ENCODE data around the gene TSEN2. TPM values are rescaled to one million over a fixed set of nuclear protein-coding genes. Genes with fewer than 3 reads are reported as not detected.
A peak's percentile ranks its signal among the peaks of the same experiment; 100 is the strongest.

The TSEN2 gene
- total and polyA plus RNA-seq, 7 experiments from 2014 or later, result 12.1 to 27.5 (median 13.9) TPM

DNA sequence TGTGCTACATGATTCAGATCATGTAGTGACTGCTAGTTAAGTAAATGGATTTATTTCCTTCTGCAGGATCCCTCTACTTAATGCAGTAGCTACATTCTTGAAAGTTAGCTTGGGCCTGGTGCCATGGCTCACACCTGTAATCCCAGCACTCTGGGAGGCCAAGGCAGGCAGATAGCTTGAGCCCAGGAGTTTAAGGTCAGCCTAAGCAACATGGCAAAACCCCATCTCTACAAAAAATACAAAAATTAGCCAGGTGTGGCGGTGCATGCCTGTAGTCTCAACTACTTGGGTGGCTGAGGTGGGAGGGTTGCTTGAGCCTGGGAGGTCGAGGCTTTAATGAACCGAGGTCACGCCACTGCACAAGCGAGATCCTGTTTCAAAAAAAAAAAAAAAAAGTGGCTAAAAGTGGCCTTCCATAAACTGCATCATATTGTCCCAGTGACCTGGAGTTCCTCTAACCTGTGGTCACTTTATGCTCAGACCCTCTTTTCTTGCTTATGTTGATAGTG lies 22.0 kb downstream of the TSEN2 start:
- Mint-ChIP-seq H3K4me3 (no peak overlapping the region), H3K27me3 (no peaks in the 10 kb centered on the region), H3K27ac (no peak overlapping the region), H3K36me3 (peaks cover 3 to 52% (median 24%) of the 10 kb centered on the region in 5 donors), H3K4me1 (peaks cover 0 to 6% (median 0%) of the 10 kb centered on the region in 7 donors), H3K9me3 (no peaks in the 10 kb centered on the region)
- DNase-seq (no peak), ATAC-seq (no peak)
- ChIA-PET CTCF (no interaction called here), POLR2A (no interaction called here)
- Histone ChIP-seq H3K36me3 (ENCODE audit: control insufficient read depth in 2 of 3, insufficient read depth in 3 of 3, low read length in 3 of 3) (peaks cover 0 to 40% (median 0%) of the 10 kb centered on the region in 3 experiments), H3K9me3 (ENCODE audit: control insufficient read depth in 2 of 3, low read length in 3 of 3) (no peaks in the 10 kb centered on the region), H3K27ac (ENCODE audit: low read depth, low read length) (no peak overlapping the region), H3K27me3 (ENCODE audit: control insufficient read depth in 2 of 2, insufficient read depth in 2 of 2, low read length in 2 of 2) (no peaks in the 10 kb centered on the region), H3K4me3 (ENCODE audit: low read length) (no peak overlapping the region), H3K4me1 (ENCODE audit: control insufficient read depth in 2 of 2, insufficient read depth in 2 of 2, low read length in 2 of 2) (no peaks in the 10 kb centered on the region)
- intact Hi-C loops (cut with micrococcal nuclease), result no loop called here

- ChIA-PET CTCF (no interaction called here), POLR2A (no interaction called here)
- no peak overlapping the region for H3K4me3 ChIP-seq (ENCODE audit: low read length)
- H3K9me3 ChIP-seq (ENCODE audit: control insufficient read depth in 2 of 3, low read length in 3 of 3), result no peaks in the 10 kb centered on the region
- H3K4me1 ChIP-seq (ENCODE audit: control insufficient read depth in 2 of 2, insufficient read depth in 2 of 2, low read length in 2 of 2), result no peaks in the 10 kb centered on the region
- Mint-ChIP-seq H3K27me3 (no peaks in the 10 kb centered on the region), H3K27ac (no peak overlapping the region), H3K4me3 (no peak overlapping the region), H3K36me3 (peaks cover 3 to 55% (median 19%) of the 10 kb centered on the region in 5 donors), H3K9me3 (no peaks in the 10 kb centered on the region), H3K4me1 (peaks cover 0 to 6% (median 0%) of the 10 kb centered on the region in 7 donors)
- ATAC-seq (no peak), DNase-seq (no peak)
- H3K36me3 ChIP-seq (ENCODE audit: control insufficient read depth in 2 of 3, insufficient read depth in 3 of 3, low read length in 3 of 3), result peaks cover 0 to 33% (median 0%) of the 10 kb centered on the region in 3 experiments
- H3K27ac ChIP-seq (ENCODE audit: low read depth, low read length), result no peak overlapping the region
- no peaks in the 10 kb centered on the region for H3K27me3 ChIP-seq (ENCODE audit: control insufficient read depth in 2 of 2, insufficient read depth in 2 of 2, low read length in 2 of 2)
- intact Hi-C loops (cut with micrococcal nuclease), result no loop called here
These were observed 23.5 kb downstream of the TSEN2 start for GRCh38 chr3:12507591-12508281.

- no peak overlapping the region for H3K4me3 ChIP-seq (ENCODE audit: low read length)
- Mint-ChIP-seq H3K9me3 (no peaks in the 10 kb centered on the region), H3K27ac (no peak overlapping the region), H3K4me3 (no peak overlapping the region), H3K4me1 (peaks cover 0 to 6% (median 0%) of the 10 kb centered on the region in 7 donors), H3K36me3 (peaks cover 2 to 50% (median 16%) of the 10 kb centered on the region in 5 donors), H3K27me3 (no peaks in the 10 kb centered on the region)
- ATAC-seq, result no peak
- H3K9me3 ChIP-seq (ENCODE audit: control insufficient read depth in 2 of 3, low read length in 3 of 3), result no peaks in the 10 kb centered on the region
- DNase-seq, result no peak
- H3K27ac ChIP-seq (ENCODE audit: low read depth, low read length), result no peak overlapping the region
- H3K36me3 ChIP-seq (ENCODE audit: control insufficient read depth in 2 of 3, insufficient read depth in 3 of 3, low read length in 3 of 3), result peaks cover 0 to 29% (median 0%) of the 10 kb centered on the region in 3 experiments
- H3K4me1 ChIP-seq (ENCODE audit: control insufficient read depth in 2 of 2, insufficient read depth in 2 of 2, low read length in 2 of 2), result no peaks in the 10 kb centered on the region
- intact Hi-C loops (cut with micrococcal nuclease), result no loop called here
- no peaks in the 10 kb centered on the region for H3K27me3 ChIP-seq (ENCODE audit: control insufficient read depth in 2 of 2, insufficient read depth in 2 of 2, low read length in 2 of 2)
- POLR2A ChIA-PET, result no interaction called here
- CTCF ChIA-PET, result interaction anchor here (0.6 kb wide), 1 partner anchor 287 kb away, joined by 3 read pairs; no protein-coding TSS in a partner anchor
These were observed 24.0 kb downstream of the TSEN2 start for GRCh38 chr3:12508291-12508700.

DNA sequence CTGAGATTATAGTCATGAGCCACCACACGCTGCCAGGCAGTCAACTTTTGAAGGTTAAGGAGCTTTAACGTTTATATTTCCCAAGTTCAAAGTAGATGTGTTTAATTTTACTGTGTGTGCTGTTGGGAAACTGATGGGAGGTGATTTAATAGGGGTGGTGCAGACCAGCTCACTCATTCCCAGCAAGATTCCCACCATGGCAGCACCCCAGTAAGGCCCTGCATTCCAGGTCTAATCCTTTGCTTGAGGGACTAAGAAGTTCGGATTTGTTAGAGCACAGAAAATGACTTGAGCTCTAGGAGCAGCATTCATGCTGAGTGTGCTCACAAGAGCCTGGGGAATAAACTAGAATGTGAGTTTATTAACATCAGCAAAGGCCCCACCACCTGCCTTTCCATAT lies 25.2 kb downstream of the TSEN2 start:
- DNase-seq (no peak), ATAC-seq (no peak)
- peaks cover 0 to 14% (median 0%) of the 10 kb centered on the region in 7 donors for H3K4me1 Mint-ChIP-seq
- Histone ChIP-seq H3K36me3 (ENCODE audit: control insufficient read depth in 2 of 3, insufficient read depth in 3 of 3, low read length in 3 of 3) (peaks cover 0 to 17% (median 0%) of the 10 kb centered on the region in 3 experiments), H3K9me3 (ENCODE audit: control insufficient read depth in 2 of 3, low read length in 3 of 3) (no peaks in the 10 kb centered on the region), H3K4me3 (ENCODE audit: low read length) (no peak overlapping the region), H3K27ac (ENCODE audit: low read depth, low read length) (no peak overlapping the region), H3K4me1 (ENCODE audit: control insufficient read depth in 2 of 2, insufficient read depth in 2 of 2, low read length in 2 of 2) (no peaks in the 10 kb centered on the region), H3K27me3 (ENCODE audit: control insufficient read depth in 2 of 2, insufficient read depth in 2 of 2, low read length in 2 of 2) (no peaks in the 10 kb centered on the region)
- no peaks in the 10 kb centered on the region for H3K9me3 Mint-ChIP-seq
- CTCF ChIA-PET, result no interaction called here
- no peak overlapping the region for H3K4me3 Mint-ChIP-seq
- no peaks in the 10 kb centered on the region for H3K27me3 Mint-ChIP-seq
- no peak overlapping the region for H3K27ac Mint-ChIP-seq
- intact Hi-C loops (cut with micrococcal nuclease), result no loop called here
- H3K36me3 Mint-ChIP-seq, result peaks cover 2 to 43% (median 13%) of the 10 kb centered on the region in 5 donors
- POLR2A ChIA-PET, result no interaction called here

DNA sequence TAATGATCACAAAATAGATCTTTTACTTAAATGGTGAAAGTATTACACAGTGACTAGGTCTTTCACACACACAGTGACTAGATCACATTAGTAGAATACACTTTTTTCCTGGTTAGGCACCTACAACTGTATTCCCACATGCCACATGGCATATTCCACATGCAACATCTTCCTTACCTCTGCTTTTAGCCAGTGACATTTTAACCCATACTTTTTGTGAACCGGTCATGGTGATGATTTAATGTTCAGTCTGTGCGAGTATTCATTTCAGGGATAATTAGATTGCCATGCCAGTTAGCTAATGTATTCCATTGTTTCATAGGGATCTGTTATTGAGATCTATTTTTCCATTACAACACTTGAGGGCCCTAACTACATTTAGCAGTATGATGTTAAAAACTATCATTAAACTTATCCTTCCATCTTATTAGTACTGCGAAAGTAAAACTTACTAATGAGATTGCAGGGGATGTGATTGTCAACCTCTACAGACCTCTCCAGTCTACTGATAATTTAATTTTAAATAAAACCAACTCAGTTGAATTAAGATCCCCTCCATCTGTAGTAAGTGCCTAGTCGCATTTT lies 28.3 kb downstream of the TSEN2 start:
- CTCF ChIA-PET, result no interaction called here
- DNase-seq, result no peak

GRCh38 chr3:12513694-12514446 lies 29.6 kb downstream of the TSEN2 start:
- Mint-ChIP-seq H3K9me3 (no peaks in the 10 kb centered on the region), H3K4me1 (peaks cover 0 to 8% (median 0%) of the 10 kb centered on the region in 7 donors), H3K4me3 (no peak overlapping the region), H3K27me3 (no peaks in the 10 kb centered on the region), H3K36me3 (peaks cover 1 to 36% (median 7%) of the 10 kb centered on the region in 5 donors), H3K27ac (peak overlapping the region in 2 of 9 donors; percentile 53 to 56)
- Histone ChIP-seq H3K9me3 (ENCODE audit: control insufficient read depth in 2 of 3, low read length in 3 of 3) (no peaks in the 10 kb centered on the region), H3K4me1 (ENCODE audit: control insufficient read depth in 2 of 2, insufficient read depth in 2 of 2, low read length in 2 of 2) (no peaks in the 10 kb centered on the region), H3K4me3 (ENCODE audit: low read length) (no peak overlapping the region), H3K27me3 (ENCODE audit: control insufficient read depth in 2 of 2, insufficient read depth in 2 of 2, low read length in 2 of 2) (no peaks in the 10 kb centered on the region), H3K36me3 (ENCODE audit: control insufficient read depth in 2 of 3, insufficient read depth in 3 of 3, low read length in 3 of 3) (peaks cover 0 to 3% (median 0%) of the 10 kb centered on the region in 3 experiments), H3K27ac (ENCODE audit: low read depth, low read length) (no peak overlapping the region)
- DNase-seq (no peak), ATAC-seq (no peak)
- ChIA-PET CTCF (no interaction called here), POLR2A (no interaction called here)
- intact Hi-C loops (cut with micrococcal nuclease), result no loop called here

More for the DNA sequence above, 28.3 kb downstream of the TSEN2 start:
- H3K4me1 ChIP-seq (ENCODE audit: control insufficient read depth in 2 of 2, insufficient read depth in 2 of 2, low read length in 2 of 2), result no peaks in the 10 kb centered on the region
- no peaks in the 10 kb centered on the region for H3K27me3 ChIP-seq (ENCODE audit: control insufficient read depth in 2 of 2, insufficient read depth in 2 of 2, low read length in 2 of 2)
- H3K36me3 ChIP-seq (ENCODE audit: control insufficient read depth in 2 of 3, insufficient read depth in 3 of 3, low read length in 3 of 3), result peaks cover 0 to 3% (median 0%) of the 10 kb centered on the region in 3 experiments
- H3K27ac Mint-ChIP-seq, result no peak overlapping the region
- H3K4me3 ChIP-seq (ENCODE audit: low read length), result no peak overlapping the region
- H3K36me3 Mint-ChIP-seq, result peaks cover 1 to 34% (median 8%) of the 10 kb centered on the region in 5 donors
- no peaks in the 10 kb centered on the region for H3K9me3 ChIP-seq (ENCODE audit: control insufficient read depth in 2 of 3, low read length in 3 of 3)
- H3K4me3 Mint-ChIP-seq, result no peak overlapping the region
- no peaks in the 10 kb centered on the region for H3K27me3 Mint-ChIP-seq
- intact Hi-C loops (cut with micrococcal nuclease), result no loop called here
- POLR2A ChIA-PET, result no interaction called here
- H3K27ac ChIP-seq (ENCODE audit: low read depth, low read length), result no peak overlapping the region
- H3K4me1 Mint-ChIP-seq, result peaks cover 0 to 13% (median 0%) of the 10 kb centered on the region in 7 donors
- no peaks in the 10 kb centered on the region for H3K9me3 Mint-ChIP-seq
- no peak for ATAC-seq

Data from naive thymus-derived CD4-positive, alpha-beta T cell (primary cell).